Measurements from ENCODE around the gene YAP1. TPM values are rescaled to one million over a fixed set of nuclear protein-coding genes. Genes with fewer than 3 reads are reported as not detected.

YAP1 gene
- total RNA-seq, 1 experiment from 2014 or later, result 134 TPM

DNA sequence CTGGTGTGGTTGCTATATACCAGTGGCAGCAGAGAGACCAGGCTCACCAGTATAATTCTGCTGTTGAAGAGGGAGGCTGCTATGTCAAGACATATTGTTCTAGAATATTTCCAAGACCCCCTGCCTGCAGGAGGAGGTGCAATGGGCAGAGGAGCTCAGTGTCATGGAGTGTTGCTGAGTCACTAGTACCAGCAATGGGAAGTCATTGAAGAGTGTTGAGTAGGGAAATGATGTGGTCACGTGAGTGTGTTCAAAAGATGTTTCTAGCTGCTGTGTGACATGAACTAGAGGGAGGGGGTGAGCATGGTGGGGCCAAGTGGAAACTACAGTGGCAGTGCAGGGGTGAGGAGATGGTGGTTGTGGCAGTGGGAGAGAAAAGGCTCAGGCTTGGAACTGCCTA is 130.8 kb downstream of the YAP1 start:
- intact Hi-C loops (cut with micrococcal nuclease; ENCODE audit: unreplicated experiment), result no loop called here
- Histone ChIP-seq H3K36me3 (ENCODE audit: insufficient read depth, low read length, poor library complexity, severe bottlenecking) (no peaks in the 10 kb centered on the region), H3K4me1 (ENCODE audit: insufficient read depth, low read length, poor library complexity, severe bottlenecking) (no peaks in the 10 kb centered on the region), H3K9me3 (ENCODE audit: low read depth, low read length, poor library complexity, severe bottlenecking) (no peaks in the 10 kb centered on the region), H3K4me3 (ENCODE audit: low read depth, low read length, poor library complexity, severe bottlenecking) (no peak overlapping the region), H3K27ac (ENCODE audit: low read depth, low read length, poor library complexity, severe bottlenecking) (no peak overlapping the region), H3K27me3 (replicated peaks; ENCODE audit: insufficient read depth, low read depth, low read length, poor library complexity) (no peaks in the 10 kb centered on the region)
- BruUV-seq (replicated peaks), result no TSS peak
- DNase-seq (ENCODE audit: low spot score), result no peak
- ChIA-PET CTCF (no interaction called here), POLR2A (ENCODE audit: low non-redundant PET) (no interaction called here)
- TF ChIP-seq, protein P1, sequence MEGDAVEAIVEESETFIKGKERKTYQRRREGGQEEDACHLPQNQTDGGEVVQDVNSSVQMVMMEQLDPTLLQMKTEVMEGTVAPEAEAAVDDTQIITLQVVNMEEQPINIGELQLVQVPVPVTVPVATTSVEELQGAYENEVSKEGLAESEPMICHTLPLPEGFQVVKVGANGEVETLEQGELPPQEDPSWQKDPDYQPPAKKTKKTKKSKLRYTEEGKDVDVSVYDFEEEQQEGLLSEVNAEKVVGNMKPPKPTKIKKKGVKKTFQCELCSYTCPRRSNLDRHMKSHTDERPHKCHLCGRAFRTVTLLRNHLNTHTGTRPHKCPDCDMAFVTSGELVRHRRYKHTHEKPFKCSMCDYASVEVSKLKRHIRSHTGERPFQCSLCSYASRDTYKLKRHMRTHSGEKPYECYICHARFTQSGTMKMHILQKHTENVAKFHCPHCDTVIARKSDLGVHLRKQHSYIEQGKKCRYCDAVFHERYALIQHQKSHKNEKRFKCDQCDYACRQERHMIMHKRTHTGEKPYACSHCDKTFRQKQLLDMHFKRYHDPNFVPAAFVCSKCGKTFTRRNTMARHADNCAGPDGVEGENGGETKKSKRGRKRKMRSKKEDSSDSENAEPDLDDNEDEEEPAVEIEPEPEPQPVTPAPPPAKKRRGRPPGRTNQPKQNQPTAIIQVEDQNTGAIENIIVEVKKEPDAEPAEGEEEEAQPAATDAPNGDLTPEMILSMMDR (conservative IDR thresholded peaks at IDR 0.05; ENCODE audit: low read depth, low read length), result no peak
- TF ChIP-seq EZH2 (IDR thresholded peaks at IDR 0.05; ENCODE audit: borderline replicate concordance, low read depth, low read length, poor library complexity, severe bottlenecking), result no peak

DNA sequence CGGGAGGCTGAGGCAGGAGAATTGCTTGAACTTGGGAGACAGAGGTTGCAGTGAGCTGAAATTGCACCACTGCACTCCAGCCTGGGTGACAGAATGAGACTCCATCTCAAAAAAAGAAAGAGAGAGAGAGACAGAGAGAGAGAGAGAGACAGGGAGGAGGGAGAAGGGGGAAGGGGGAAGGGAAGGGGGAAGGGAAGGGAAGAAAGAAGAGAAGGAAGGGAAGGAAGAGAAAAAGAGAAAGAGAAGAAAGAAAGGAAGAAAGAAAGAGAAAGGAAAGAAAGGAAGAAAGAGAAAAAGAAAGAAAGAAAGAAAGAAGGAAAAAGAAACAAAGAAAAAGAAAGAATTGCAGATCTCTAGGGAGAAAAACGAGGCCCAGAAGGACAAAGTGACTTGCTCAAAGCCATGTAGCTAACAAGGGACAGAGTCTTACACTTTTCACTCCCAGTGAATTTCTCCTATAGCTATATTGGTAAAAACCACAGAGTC is 133.2 kb downstream of the YAP1 start:
- CTCF ChIA-PET, result no interaction called here
- H3K4me3 ChIP-seq (ENCODE audit: low read depth, low read length, poor library complexity, severe bottlenecking), result no peak overlapping the region
- TF ChIP-seq, protein P1 (conservative IDR thresholded peaks at IDR 0.05; ENCODE audit: low read depth, low read length), result no peak
- no peak for TF ChIP-seq EZH2 (IDR thresholded peaks at IDR 0.05; ENCODE audit: borderline replicate concordance, low read depth, low read length, poor library complexity, severe bottlenecking)
- no peaks in the 10 kb centered on the region for H3K9me3 ChIP-seq (ENCODE audit: low read depth, low read length, poor library complexity, severe bottlenecking)
- BruUV-seq (replicated peaks), result no TSS peak
- intact Hi-C loops (cut with micrococcal nuclease; ENCODE audit: unreplicated experiment), result no loop called here
- POLR2A ChIA-PET (ENCODE audit: low non-redundant PET), result no interaction called here
- H3K4me1 ChIP-seq (ENCODE audit: insufficient read depth, low read length, poor library complexity, severe bottlenecking), result no peaks in the 10 kb centered on the region
- H3K36me3 ChIP-seq (ENCODE audit: insufficient read depth, low read length, poor library complexity, severe bottlenecking), result no peaks in the 10 kb centered on the region
- no peak overlapping the region for H3K27ac ChIP-seq (ENCODE audit: low read depth, low read length, poor library complexity, severe bottlenecking)
- DNase-seq (ENCODE audit: low spot score), result no peak
- H3K27me3 ChIP-seq (replicated peaks; ENCODE audit: insufficient read depth, low read depth, low read length, poor library complexity), result no peaks in the 10 kb centered on the region

DNA sequence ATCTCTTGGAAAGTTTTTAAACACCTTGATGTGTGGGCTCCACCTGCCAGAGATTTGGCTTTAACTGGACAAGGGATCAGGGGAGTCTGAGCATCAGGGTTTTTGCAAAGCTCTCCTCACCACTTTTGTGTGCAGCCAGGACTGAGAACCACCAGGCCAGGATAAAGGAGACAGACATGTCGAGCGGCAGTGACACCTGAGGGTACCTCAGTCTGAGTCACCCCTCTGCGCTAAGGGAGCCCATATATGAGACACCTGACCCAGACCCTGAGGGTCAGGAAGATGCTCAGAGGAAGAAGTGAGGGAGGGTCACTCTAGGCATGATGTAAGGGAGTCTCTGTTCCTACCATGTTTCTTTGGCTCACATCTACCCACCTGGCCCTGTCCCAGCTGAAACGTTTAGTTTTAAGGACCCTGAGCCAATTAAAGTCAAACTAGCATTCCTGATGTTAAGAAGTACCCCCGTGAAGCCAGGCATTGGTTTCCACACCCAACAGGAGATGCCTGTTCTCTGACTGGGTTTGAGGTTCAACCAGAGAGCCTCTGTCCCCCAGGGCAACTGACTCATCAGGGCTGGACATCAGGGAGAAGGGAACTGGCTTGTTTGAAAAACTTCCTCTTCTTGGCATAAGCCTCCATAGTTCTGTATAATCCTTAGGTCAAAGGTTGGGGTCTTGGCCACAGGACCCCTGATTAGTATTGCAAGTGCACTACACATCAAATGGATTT is 134.6 kb downstream of the YAP1 start:
- Histone ChIP-seq H3K4me3 (ENCODE audit: low read depth, low read length, poor library complexity, severe bottlenecking) (no peak overlapping the region), H3K4me1 (ENCODE audit: insufficient read depth, low read length, poor library complexity, severe bottlenecking) (no peaks in the 10 kb centered on the region), H3K27ac (ENCODE audit: low read depth, low read length, poor library complexity, severe bottlenecking) (no peak overlapping the region), H3K27me3 (replicated peaks; ENCODE audit: insufficient read depth, low read depth, low read length, poor library complexity) (no peaks in the 10 kb centered on the region), H3K36me3 (ENCODE audit: insufficient read depth, low read length, poor library complexity, severe bottlenecking) (no peaks in the 10 kb centered on the region), H3K9me3 (ENCODE audit: low read depth, low read length, poor library complexity, severe bottlenecking) (no peaks in the 10 kb centered on the region)
- DNase-seq (ENCODE audit: low spot score), result no peak
- no TSS peak for BruUV-seq (replicated peaks)
- intact Hi-C loops (cut with micrococcal nuclease; ENCODE audit: unreplicated experiment), result no loop called here
- no peak for TF ChIP-seq EZH2 (IDR thresholded peaks at IDR 0.05; ENCODE audit: borderline replicate concordance, low read depth, low read length, poor library complexity, severe bottlenecking)
- TF ChIP-seq, protein P1 (conservative IDR thresholded peaks at IDR 0.05; ENCODE audit: low read depth, low read length), result no peak
- ChIA-PET CTCF (no interaction called here), POLR2A (ENCODE audit: low non-redundant PET) (interaction anchor here (0.6 kb wide), 1 partner anchor 224 kb away, joined by 3 read pairs; no protein-coding TSS in a partner anchor)
